Activated T-helper 1 cell treated with anti-CD3 and anti-CD28 coated beads, Interleukin-12 subunit alpha, Interleukin-12 subunit beta, Interleukin-2, Interleukin-4 antibody, amounts not matched to agents 30 ng/mL and 10 ng/mL and 1 ng/mL, durations not matched to agents 14 hours and 24 hours and 36 hours (primary cell): ENCODE data around the gene C20orf204. TPM values are rescaled to one million over a fixed set of nuclear protein-coding genes. Genes with fewer than 3 reads are reported as not detected.

Experiments used
- DNase-seq: peaks from one replicate; pipeline ENCODE4 v3.0.0; 2021; ENCODE audit warnings: low spot score
- H3K27ac Mint-ChIP-seq: one replicate; pipeline ENCODE4 v1.8.0; 2021; ENCODE audit warnings: mild to moderate bottlenecking, mixed read lengths
- H3K27me3 Mint-ChIP-seq: one replicate; pipeline ENCODE4 v1.8.0; 2022; ENCODE audit warnings: mild to moderate bottlenecking, moderate library complexity, mixed read lengths; ENCODE audit not compliant: insufficient read depth
- H3K36me3 Mint-ChIP-seq: one replicate; pipeline ENCODE4 v1.8.0; 2021; ENCODE audit warnings: low read depth, mixed read lengths
- H3K4me1 Mint-ChIP-seq: one replicate; pipeline ENCODE4 v1.8.0; 2021; ENCODE audit warnings: low read depth, mixed read lengths
- H3K4me3 Mint-ChIP-seq: one replicate; pipeline ENCODE4 v1.8.0; 2021; ENCODE audit warnings: mild to moderate bottlenecking, moderate library complexity, mixed read lengths
- H3K9me3 Mint-ChIP-seq: one replicate; pipeline ENCODE4 v1.8.0; 2021; ENCODE audit warnings: mixed read lengths
- intact Hi-C: fragments of 100-400 bp; cut with micrococcal nuclease; formaldehyde crosslinking; loops from one replicate; pipeline ENCODE4 v1.15.1; 2024
- total RNA-seq: library from RNA; stranded (reverse); gene quantifications from 2 replicates; pipeline ENCODE4 v1.2.3, GENCODE V29; 2022

C20orf204 gene
- total RNA-seq, 1 donor from 2014 or later = 5.4 TPM

DNA sequence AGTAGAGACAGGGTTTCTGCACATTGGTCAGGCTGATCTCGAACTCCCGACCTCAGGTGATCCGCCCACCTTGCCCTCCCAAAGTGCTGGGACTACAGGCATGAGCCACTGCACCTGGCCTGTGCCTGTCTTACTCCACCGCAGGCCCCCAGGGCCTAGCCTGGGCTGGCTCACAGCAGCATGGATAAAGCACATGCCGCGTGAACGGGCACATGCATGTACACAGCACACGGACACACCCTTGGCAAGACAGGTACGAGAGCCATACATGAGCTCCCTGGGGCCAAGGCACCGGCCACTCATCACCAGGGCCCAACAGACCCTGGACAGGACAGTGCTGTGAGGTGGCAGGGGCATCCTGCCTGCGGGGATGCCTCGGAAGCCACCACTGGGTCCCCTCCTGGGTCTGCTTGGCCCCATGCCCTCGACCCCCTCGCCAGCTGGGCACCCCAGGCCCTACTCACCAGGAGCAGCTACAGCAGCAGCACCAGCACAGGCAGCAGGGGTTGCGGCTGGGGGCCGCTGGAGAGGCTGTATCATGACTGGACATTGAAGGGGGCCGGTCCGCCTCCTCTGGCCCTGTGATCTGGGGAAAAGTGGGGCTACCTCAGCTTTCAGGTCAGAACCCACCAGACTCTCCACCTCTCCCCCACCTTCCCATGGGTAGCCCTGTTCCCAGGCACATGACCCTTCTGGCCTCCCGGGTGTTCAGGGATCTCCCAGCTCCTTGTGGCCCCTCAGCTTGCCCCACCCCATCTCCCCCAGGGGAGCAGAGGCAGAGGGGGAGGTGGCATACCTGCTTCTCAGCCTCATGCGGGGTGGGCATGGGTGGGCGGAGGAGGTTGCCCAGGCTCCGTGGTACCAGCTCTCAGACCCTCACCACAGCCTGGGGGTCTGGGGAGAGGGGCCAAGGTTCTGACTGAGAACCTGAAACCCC lies 40.3 kb downstream of the C20orf204 start:
- peak overlapping the region; percentile 93 for H3K4me3 Mint-ChIP-seq
- peaks cover 14% of the 10 kb centered on the region for H3K4me1 Mint-ChIP-seq
- no peaks in the 10 kb centered on the region for H3K9me3 Mint-ChIP-seq
- intact Hi-C loops = loop anchor here (5.0 kb wide), 4 partner anchors 39 to 859 kb away; partner anchors contain the start of genes C20orf204, DNAJC5, RTEL1 and YTHDF1
- peaks cover 10% of the 10 kb centered on the region for H3K36me3 Mint-ChIP-seq
- no peak overlapping the region for H3K27ac Mint-ChIP-seq
- H3K27me3 Mint-ChIP-seq = no peaks in the 10 kb centered on the region
- DNase-seq = no peak

DNA sequence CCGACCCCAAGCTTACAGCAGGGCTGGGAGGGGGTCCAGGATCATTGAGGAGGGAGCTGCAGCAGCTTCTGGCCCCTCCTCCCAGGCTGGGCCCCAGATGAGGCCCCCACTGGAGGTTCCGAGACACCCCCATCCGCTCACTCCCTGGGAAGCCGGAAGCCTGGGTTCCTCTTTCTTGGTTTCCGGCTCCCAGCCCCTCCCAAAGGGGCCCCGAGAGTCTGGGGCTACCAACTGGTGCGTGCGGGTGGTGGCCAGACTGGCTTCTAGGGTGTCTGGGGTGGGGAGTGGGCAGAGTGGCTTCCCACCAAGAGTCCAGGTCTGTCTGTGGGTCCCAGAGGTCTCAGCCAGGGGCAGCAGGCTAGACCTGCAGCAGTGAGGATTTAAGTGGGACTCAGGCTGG lies 41.1 kb downstream of the C20orf204 start:
- peak overlapping the region; percentile 72 for H3K27ac Mint-ChIP-seq
- H3K9me3 Mint-ChIP-seq = no peaks in the 10 kb centered on the region

GRCh38 chr20:64077541-64077875 lies 41.5 kb downstream of the C20orf204 start:
- Mint-ChIP-seq H3K9me3 (no peaks in the 10 kb centered on the region), H3K4me1 (peaks cover 19% of the 10 kb centered on the region), H3K4me3 (peak overlapping the region; percentile 93), H3K27ac (peak overlapping the region; percentile 84), H3K36me3 (peaks cover 9% of the 10 kb centered on the region), H3K27me3 (peaks cover 2% of the 10 kb centered on the region)
- no peak for DNase-seq
- intact Hi-C loops = loop anchor here (1.0 to 5.0 kb wide), 6 partner anchors 11 to 860 kb away; partner anchors contain the start of genes C20orf204, DNAJC5, RTEL1 and YTHDF1

More for the DNA sequence above, 41.1 kb downstream of the C20orf204 start:
- Mint-ChIP-seq H3K4me3 (peak overlapping the region; percentile 93), H3K36me3 (peaks cover 10% of the 10 kb centered on the region), H3K4me1 (peaks cover 19% of the 10 kb centered on the region), H3K27me3 (no peaks in the 10 kb centered on the region)
- intact Hi-C loops = loop anchor here (1.0 to 5.0 kb wide), 6 partner anchors 11 to 860 kb away; partner anchors contain the start of genes C20orf204, DNAJC5, RTEL1 and YTHDF1
- DNase-seq = peak; percentile 33

DNA sequence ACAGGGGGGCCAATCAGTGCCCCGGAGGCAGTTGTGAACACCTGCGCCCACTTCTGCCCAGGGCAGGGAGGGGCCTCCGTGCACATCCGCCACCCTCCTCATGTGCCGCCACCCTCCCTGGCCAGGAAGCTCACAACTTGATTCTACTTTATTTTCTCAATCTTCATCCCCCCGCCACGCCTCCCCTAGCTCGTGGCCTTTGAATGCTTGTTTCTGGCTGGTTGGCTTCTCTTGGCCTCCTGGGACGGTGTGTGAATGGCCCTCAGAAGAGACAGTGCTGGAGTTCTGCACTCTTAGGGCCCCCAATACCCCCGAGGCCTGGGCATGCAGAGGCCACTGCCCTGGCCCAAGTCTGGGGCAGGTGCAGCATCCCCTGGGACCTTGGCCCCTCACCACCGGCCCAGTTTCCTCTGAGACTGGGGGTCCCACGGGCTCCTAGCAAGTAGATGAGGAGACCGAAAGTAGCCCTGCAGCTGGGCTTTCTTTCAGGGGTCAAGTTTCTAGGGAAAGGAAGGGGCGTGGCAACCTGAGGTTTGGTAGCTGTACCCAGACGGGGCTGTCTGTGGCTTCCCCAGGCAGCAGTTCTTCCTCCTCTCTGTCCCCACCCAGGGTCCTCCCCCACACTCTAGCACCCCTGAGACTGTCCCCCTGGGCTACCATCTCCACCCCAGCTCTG lies 42.0 kb downstream of the C20orf204 start:
- H3K27ac Mint-ChIP-seq = peak overlapping the region; percentile 84
- H3K4me3 Mint-ChIP-seq = peak overlapping the region; percentile 93
- no peaks in the 10 kb centered on the region for H3K9me3 Mint-ChIP-seq
- H3K36me3 Mint-ChIP-seq = peaks cover 8% of the 10 kb centered on the region
- H3K4me1 Mint-ChIP-seq = peaks cover 20% of the 10 kb centered on the region
- H3K27me3 Mint-ChIP-seq = peaks cover 4% of the 10 kb centered on the region
- intact Hi-C loops = loop anchor here (1.0 to 5.0 kb wide), 6 partner anchors 12 to 861 kb away; partner anchors contain the start of genes C20orf204, DNAJC5, RTEL1 and YTHDF1
- peak; percentile 52 for DNase-seq

DNA sequence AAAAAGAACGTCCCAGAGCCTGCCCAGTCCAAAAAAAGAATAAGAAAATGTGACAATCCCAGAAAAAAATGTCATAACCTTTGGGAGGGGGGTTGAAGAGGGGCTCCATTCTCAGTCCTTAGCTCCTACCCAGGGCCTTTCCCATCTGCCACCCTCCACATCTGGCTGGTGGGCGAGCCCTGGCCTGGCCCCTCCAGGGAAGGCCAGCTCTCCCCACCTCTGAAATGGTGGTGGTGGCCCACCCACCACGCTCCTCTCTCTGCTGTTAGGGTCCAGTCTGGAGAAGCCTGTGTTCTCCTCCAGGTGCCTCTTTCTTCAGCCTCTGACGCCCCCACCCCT lies 42.9 kb downstream of the C20orf204 start:
- Mint-ChIP-seq H3K9me3 (no peaks in the 10 kb centered on the region), H3K27me3 (peaks cover 4% of the 10 kb centered on the region), H3K27ac (peak overlapping the region; percentile 83), H3K4me3 (peak overlapping the region; percentile 93), H3K4me1 (peaks cover 20% of the 10 kb centered on the region), H3K36me3 (peaks cover 8% of the 10 kb centered on the region)
- DNase-seq = no peak
- intact Hi-C loops = loop anchor here (1.0 to 5.0 kb wide), 7 partner anchors 16 to 862 kb away; partner anchors contain the start of genes C20orf204, DNAJC5, PCMTD2 and RTEL1

DNA sequence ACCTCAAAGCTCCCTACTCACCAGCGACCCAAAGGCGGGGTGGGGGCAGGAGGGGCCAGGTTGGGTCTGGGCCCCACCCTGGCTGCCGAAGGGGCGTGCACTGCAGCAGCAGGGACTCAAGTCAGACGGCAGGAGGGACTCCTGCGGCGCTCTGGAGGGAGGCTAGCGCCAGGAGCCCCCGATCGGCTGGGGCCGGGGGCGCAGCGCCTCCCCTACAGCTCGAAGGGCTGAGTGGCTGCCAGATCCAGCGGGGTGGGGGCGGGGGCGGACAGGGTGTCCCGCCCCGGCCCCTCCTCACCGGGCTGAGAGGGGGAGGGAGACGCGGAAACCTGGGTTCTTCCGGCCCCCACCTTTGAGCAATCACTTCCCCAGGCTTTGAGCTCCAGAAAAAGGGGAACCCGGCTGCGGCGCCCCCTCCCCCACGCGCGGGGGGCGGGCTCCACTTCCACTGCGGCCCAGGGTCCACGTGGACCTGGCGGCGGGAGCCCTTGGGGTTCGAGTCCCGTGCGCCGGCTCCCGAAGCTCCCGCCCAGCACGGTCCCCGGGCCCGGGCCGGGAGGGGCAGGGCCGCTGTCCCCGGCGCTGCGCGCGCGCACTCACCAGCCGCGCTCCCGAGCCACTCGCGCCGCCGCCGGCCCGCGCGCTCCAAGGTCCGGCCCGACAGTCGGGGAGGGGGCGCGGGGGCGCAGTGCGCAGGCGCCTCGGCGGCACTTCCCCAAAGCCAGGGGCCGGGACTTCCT lies 43.5 kb downstream of the C20orf204 start, which contains the start of gene RGS19:
RGS19 (minus strand) TSS at position 246 of the 740 bp plus-strand sequence. CDS start 2,632 bp downstream, outside the sequence.
- peaks cover 8% of the 10 kb centered on the region for H3K27me3 Mint-ChIP-seq
- peak within 1 kb of the TSS; percentile 93 for H3K4me3 Mint-ChIP-seq
- peak; percentile 75 for DNase-seq
- H3K4me1 Mint-ChIP-seq = peaks cover 24% of the 10 kb centered on the region
- H3K27ac Mint-ChIP-seq = peak within 1 kb of the TSS; percentile 83
- H3K9me3 Mint-ChIP-seq = no peaks in the 10 kb centered on the region
- intact Hi-C loops = loop anchor here (1.0 to 5.0 kb wide), 7 partner anchors 16 to 862 kb away; partner anchors contain the start of genes C20orf204, DNAJC5, PCMTD2 and RTEL1
- H3K36me3 Mint-ChIP-seq = peaks cover 8% of the 10 kb centered on the region

DNA sequence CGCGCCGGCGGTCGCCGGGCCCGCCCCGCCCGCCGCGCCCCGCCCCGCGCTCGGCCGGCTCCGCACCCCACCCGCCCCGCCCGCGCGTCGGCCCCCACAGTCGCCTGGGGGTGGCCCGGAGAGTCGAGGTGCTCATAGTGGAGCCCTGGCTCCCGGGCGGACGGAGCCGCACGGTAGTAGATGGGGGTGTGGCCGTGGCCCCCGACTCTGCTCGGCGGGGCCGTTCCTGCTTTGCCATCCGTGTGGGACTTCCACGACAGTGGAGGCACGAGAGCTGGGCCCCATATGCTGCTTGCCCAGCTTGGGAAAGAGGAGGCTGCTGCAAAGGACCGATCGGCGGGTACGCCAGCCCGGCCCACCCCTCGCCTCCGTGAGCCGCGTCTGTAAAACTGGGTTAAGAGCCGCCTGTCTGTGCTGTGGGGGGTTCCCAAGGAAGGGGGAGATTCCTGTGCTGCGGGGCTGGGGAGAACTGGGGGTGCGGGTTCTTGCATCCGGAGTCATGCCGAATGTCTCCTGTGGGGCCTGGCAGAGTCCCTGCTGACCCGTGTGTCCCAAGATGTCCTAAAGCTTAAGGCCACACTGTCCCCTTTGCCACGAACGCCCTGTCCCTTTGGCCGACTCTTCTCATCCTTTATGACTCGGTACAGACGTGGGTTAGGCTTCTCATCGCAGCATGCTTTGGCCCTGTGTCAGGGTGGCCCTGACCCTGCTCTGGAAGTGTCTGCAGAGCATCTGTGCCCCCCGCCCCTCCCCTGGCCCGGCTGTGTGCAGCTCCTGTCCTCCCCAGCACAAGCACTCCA lies 44.2 kb downstream of the C20orf204 start, which contains the start of gene OPRL1:
OPRL1 (plus strand) TSS at position 70 of the 800 bp plus-strand sequence. CDS start 12,639 bp downstream, outside the sequence.
- Mint-ChIP-seq H3K9me3 (no peaks in the 10 kb centered on the region), H3K27ac (peak within 1 kb of the TSS; percentile 83)
- intact Hi-C loops = no loop called here

DNA sequence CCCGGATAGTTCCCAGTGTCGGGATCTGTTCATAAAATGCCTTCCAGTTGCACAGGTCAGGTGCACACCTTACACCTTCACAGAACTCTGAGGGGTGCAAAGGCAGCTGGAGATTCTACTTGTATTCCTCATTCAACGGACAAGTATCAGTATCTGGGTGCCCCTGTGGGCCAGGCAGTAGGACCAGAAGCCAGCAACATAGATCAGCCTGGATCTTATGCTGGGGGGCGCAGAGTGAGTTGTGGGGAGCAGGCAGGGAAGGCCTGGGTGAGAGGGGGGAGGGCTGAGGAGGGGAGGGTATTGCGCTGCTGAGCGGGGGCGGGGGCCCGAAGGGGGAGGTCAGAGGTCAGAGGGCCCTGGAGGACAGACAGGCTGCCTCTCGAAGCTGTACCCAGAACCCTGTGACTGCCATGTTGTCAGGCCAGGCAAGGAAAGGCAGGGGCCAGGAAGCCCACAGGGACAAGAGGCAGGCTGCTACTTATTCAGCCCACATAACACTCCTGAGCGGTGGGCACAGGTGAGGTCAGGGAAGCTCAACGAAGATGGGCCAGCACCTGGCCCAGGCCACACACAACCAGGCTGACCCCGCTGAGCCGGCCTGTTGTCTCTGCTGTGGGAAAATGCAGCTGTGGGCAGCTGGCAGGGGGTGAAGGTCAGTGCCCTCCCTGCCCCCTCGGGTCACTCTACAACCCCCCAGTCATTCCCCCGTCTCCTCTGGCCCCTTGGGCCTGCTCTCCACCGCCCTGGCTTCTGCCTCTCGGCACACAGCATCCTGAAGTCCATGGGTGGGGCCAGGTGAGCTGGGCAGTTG lies 45.0 kb downstream of the C20orf204 start:
- peaks cover 24% of the 10 kb centered on the region for H3K4me1 Mint-ChIP-seq
- no peak for DNase-seq
- H3K4me3 Mint-ChIP-seq = peak overlapping the region; percentile 72
- no peaks in the 10 kb centered on the region for H3K9me3 Mint-ChIP-seq
- peaks cover 3% of the 10 kb centered on the region for H3K36me3 Mint-ChIP-seq
- intact Hi-C loops = no loop called here
- H3K27ac Mint-ChIP-seq = peak overlapping the region; percentile 48
- peaks cover 21% of the 10 kb centered on the region for H3K27me3 Mint-ChIP-seq

More for the DNA sequence above, 44.2 kb downstream of the C20orf204 start, which contains the start of gene OPRL1:
- Mint-ChIP-seq H3K36me3 (peaks cover 7% of the 10 kb centered on the region), H3K4me1 (peaks cover 24% of the 10 kb centered on the region), H3K4me3 (peak within 1 kb of the TSS; percentile 93), H3K27me3 (peaks cover 13% of the 10 kb centered on the region)
- no peak for DNase-seq

GRCh38 chr20:64081624-64081964 lies 45.6 kb downstream of the C20orf204 start:
- peak overlapping the region; percentile 65 for H3K4me3 Mint-ChIP-seq
- H3K27me3 Mint-ChIP-seq = peaks cover 24% of the 10 kb centered on the region
- H3K9me3 Mint-ChIP-seq = no peaks in the 10 kb centered on the region
- no peak for DNase-seq
- intact Hi-C loops = no loop called here
- peaks cover 24% of the 10 kb centered on the region for H3K4me1 Mint-ChIP-seq
- peak overlapping the region; percentile 72 for H3K27ac Mint-ChIP-seq
- peaks cover 2% of the 10 kb centered on the region for H3K36me3 Mint-ChIP-seq

DNA sequence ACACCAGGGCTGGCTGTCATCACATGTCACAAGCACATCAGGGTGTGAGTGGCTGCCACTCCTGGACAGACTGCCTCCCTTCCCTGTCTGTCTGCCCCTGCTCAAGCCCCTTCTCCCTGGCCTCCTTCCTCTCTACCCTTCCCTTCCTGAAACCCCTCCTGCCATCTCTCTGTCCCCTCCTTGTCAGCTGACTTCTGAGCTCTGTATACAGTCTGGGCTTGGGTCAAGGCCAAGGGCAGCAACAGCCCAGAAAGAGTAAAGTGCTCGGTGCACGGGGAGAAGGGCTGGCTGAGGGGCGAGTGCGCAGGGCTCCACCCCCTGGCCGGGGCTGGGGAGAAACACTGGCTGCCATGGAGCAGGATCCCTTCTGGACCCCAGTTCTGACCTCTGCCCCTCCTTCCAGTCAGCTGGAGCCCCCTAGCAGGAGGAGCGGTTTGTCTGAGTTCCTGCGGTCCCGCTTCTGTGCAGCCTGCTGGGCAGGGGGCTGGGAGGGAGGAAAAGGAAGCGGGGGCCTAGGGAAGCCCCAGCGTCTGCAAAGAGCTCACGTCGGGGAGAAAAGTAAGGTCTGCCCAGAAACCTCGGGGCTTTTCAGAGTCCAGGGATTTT lies 46.2 kb downstream of the C20orf204 start:
- Mint-ChIP-seq H3K27ac (peak overlapping the region; percentile 44), H3K9me3 (no peaks in the 10 kb centered on the region), H3K4me1 (peaks cover 24% of the 10 kb centered on the region), H3K36me3 (peaks cover 2% of the 10 kb centered on the region), H3K27me3 (peaks cover 24% of the 10 kb centered on the region), H3K4me3 (peak overlapping the region; percentile 65)
- intact Hi-C loops = no loop called here
- DNase-seq = no peak
